Left lung (tissue), 10 donors: ENCODE results near the gene DYNLT2B. TPM values are rescaled to one million over a fixed set of nuclear protein-coding genes. Genes with fewer than 3 reads are reported as not detected.

Experiments
- ATAC-seq: fragments of 200-7000 bp; cut with Tn5 transposase; one replicate; pipeline ENCODE4 v1.9.1; 2020; ENCODE audit warnings: moderate library complexity
- DNase-seq, 4 donors: peaks; one replicate each; pipeline ENCODE4 v3.0.0-alpha.2; 2013 to 2020
- H3K27ac ChIP-seq, 2 donors: fragments of 200-600 bp; sonication (generic) in 1 of 2; one replicate each; pipeline versions ENCODE4 v1.5.0 to v1.8.0; 2020 to 2021
- H3K27me3 ChIP-seq, 2 donors: fragments of 200-600 bp; sonication (generic) in 1 of 2; one replicate each; pipeline versions ENCODE4 v1.5.0 to v1.8.0; 2020 to 2021
- H3K36me3 ChIP-seq, 2 donors: fragments of 200-600 bp; sonication (generic) in 1 of 2; one replicate each; pipeline versions ENCODE4 v1.5.0 to v1.8.0; 2020 to 2021
- H3K4me1 ChIP-seq, 2 donors: fragments of 200-600 bp; one replicate each; pipeline ENCODE4 v1.8.0; 2021
- H3K4me3 ChIP-seq, 2 donors: fragments of 200-600 bp; sonication (generic) in 1 of 2; one replicate each; pipeline versions ENCODE4 v1.5.0 to v1.8.0; 2020 to 2021; ENCODE audit warnings: mild to moderate bottlenecking in 1 of 2
- H3K9me3 ChIP-seq, 2 donors: fragments of 200-600 bp; sonication (generic) in 1 of 2; one replicate each; pipeline versions ENCODE4 v1.5.0 to v1.8.0; 2020 to 2021
- intact Hi-C, 2 donors: fragments of 100-400 bp; cut with DNase I; formaldehyde crosslinking; loops; one replicate each; pipeline versions ENCODE4 v1.11.2 to v1.14.2; 2022
- polyA plus RNA-seq, 6 donors: library from polyadenylated mRNA; unstranded; fragments of 120-200 nt; gene quantifications; one replicate each; pipeline ENCODE4 v1.2.1, GENCODE V29; 2013; ENCODE audit not compliant: insufficient read length in 6 of 6
- total RNA-seq, 2 donors: library from RNA; stranded (reverse); fragmentation: NEBNext Ultra II Directional; extraction: Animal tissue kit (Norgen Biotek cat#: 25700); gene quantifications; one replicate each; pipeline ENCODE4 v1.2.1, GENCODE V29; 2021
- TF ChIP-seq, protein P1 (sequence below), 2 donors: fragments of 200-600 bp; sonication (generic) in 1 of 2; IDR thresholded peaks; one replicate each; pipeline versions ENCODE4 v1.5.0 to v1.8.0; 2021; ENCODE audit warnings: antibody characterized with exemption in 2 of 2
- donor health status: DM: no; HTN: yes; CAD: no.
- donor health status: DM: no; HTN: no; CAD: no.

Gene DYNLT2B
- total and polyA plus RNA-seq, 8 donors, result 6.0 to 26.9 (median 25.7) TPM

DNA sequence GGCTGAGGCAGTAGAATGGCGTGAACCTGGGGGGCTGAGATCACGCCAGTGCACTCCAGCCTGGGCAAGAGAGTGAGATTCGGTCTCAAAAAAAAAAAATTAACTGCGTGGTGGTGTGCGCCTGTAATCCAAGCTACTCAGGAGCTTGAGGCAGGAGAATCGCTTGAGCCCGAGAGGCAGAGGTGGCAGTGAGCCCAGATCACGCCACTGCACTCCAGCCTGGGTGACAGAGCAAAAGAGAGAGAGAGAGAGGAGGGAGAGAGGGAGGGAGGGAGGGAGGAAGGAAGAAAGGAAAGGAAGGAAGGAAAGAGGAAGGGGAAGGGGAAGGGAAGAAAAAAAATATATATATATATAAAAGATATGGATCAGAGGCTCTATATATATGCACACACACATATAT lies 14.1 kb upstream of the DYNLT2B start:
- peaks cover 0 to 26% of the 10 kb centered on the region in 2 donors for H3K27me3 ChIP-seq
- no peak overlapping the region for H3K27ac ChIP-seq
- ATAC-seq (no peak), DNase-seq (no peak)
- H3K4me1 ChIP-seq, result peaks cover 0 to 6% of the 10 kb centered on the region in 2 donors
- no peak overlapping the region for H3K4me3 ChIP-seq
- intact Hi-C loops, result no loop called here
- H3K36me3 ChIP-seq, result no peaks in the 10 kb centered on the region
- TF ChIP-seq, protein P1, sequence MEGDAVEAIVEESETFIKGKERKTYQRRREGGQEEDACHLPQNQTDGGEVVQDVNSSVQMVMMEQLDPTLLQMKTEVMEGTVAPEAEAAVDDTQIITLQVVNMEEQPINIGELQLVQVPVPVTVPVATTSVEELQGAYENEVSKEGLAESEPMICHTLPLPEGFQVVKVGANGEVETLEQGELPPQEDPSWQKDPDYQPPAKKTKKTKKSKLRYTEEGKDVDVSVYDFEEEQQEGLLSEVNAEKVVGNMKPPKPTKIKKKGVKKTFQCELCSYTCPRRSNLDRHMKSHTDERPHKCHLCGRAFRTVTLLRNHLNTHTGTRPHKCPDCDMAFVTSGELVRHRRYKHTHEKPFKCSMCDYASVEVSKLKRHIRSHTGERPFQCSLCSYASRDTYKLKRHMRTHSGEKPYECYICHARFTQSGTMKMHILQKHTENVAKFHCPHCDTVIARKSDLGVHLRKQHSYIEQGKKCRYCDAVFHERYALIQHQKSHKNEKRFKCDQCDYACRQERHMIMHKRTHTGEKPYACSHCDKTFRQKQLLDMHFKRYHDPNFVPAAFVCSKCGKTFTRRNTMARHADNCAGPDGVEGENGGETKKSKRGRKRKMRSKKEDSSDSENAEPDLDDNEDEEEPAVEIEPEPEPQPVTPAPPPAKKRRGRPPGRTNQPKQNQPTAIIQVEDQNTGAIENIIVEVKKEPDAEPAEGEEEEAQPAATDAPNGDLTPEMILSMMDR (IDR thresholded peaks at IDR 0.05), result no peak
- no peaks in the 10 kb centered on the region for H3K9me3 ChIP-seq

DNA sequence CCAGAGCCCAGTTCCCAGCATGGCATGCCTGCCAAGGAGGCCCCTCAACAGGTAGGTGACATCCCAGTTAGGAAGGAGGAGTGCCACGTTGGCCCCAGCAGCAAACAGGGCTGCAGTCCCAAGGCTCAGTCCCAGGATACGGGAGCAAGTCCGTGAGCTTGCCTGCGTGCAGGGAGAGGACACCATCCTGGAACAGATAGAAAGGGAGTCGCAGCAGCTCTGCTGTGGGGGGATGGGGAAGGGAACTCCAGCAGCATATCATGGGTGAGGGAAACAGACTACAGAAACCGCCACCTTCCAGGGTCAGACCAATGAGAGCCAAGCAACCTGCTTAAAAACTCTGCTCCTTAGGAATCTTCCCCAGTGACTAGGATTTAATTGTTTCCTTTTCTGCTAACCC lies 9.4 kb upstream of the DYNLT2B start:
- Histone ChIP-seq H3K4me3 (no peak overlapping the region), H3K27ac (no peak overlapping the region), H3K27me3 (peaks cover 0 to 10% of the 10 kb centered on the region in 2 donors), H3K9me3 (no peaks in the 10 kb centered on the region), H3K4me1 (no peaks in the 10 kb centered on the region), H3K36me3 (no peaks in the 10 kb centered on the region)
- TF ChIP-seq, protein P1 (IDR thresholded peaks at IDR 0.05), result no peak
- ATAC-seq, result no peak
- DNase-seq, result no peak
- intact Hi-C loops, result no loop called here

DNA sequence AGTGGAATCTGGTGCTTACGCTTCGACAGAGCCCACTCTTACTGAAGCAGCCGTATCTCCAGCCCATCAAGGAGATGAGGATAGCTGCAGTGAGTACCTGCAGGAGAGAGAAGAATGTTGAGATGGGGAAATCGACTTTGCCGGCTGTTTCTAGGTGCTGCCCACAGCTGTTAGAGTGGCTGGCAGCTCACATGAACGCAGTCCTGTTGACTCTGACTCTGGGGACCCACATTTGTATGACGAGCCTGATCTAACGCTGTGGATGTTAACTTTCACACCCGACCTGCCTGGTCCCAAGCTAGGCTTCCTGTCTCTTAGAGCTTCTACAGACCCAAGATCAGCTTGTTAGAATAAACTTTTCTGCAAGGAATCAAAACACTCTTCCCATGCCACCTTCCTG lies 8.9 kb upstream of the DYNLT2B start:
- H3K9me3 ChIP-seq, result no peaks in the 10 kb centered on the region
- H3K4me1 ChIP-seq, result no peaks in the 10 kb centered on the region
- intact Hi-C loops, result no loop called here
- no peak overlapping the region for H3K27ac ChIP-seq
- H3K27me3 ChIP-seq, result peaks cover 0 to 10% of the 10 kb centered on the region in 2 donors
- DNase-seq (no peak), ATAC-seq (no peak)
- TF ChIP-seq, protein P1 (IDR thresholded peaks at IDR 0.05), result no peak
- H3K4me3 ChIP-seq, result no peak overlapping the region
- H3K36me3 ChIP-seq, result no peaks in the 10 kb centered on the region

DNA sequence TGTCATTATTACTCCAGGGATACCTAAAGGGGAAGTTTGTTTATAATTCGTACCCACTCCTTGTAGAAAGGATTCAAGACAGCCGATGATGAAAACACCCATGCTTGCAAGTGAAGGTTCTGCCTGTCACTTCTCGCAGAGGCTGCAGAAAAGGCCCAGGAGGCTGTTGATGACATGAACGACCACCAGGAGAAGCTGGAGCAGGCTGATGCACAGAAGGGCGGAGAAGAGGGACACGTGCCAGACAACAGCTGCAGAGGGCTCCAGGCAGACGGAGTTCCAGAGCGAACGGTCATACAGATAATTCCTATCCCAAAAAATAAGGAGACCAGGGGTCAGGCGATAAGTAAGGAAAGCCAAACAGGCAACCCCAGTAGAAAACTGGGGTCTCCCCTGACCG lies 5.7 kb upstream of the DYNLT2B start:
- Histone ChIP-seq H3K27ac (no peak overlapping the region), H3K4me1 (peaks cover 0 to 7% of the 10 kb centered on the region in 2 donors), H3K27me3 (peaks cover 0 to 2% of the 10 kb centered on the region in 2 donors), H3K4me3 (no peak overlapping the region), H3K36me3 (no peaks in the 10 kb centered on the region), H3K9me3 (no peaks in the 10 kb centered on the region)
- DNase-seq (peak in 2 of 4 donors; percentile 46 to 78), ATAC-seq (no peak)
- TF ChIP-seq, protein P1 (IDR thresholded peaks at IDR 0.05), result no peak
- intact Hi-C loops, result no loop called here

DNA sequence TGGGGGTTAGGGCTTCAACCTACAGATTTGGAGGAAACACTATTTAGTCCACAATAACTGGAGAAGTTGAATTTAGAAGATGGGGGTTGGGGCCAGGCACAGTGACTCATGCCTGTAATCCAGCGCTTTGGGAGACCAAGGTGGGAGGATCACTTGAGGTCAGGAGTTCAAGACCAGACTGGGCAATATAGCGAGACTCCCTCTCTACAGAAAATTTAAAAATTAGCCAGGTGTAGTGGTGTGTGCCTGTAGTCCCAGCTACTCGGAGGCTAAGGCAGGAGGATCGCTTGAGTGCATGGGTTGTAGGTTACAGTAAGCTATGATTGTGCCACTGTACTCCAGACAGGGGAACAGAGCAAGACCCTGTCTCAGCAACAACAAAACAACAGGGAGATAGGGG lies 5.0 kb upstream of the DYNLT2B start:
- Histone ChIP-seq H3K4me3 (no peak overlapping the region), H3K4me1 (peaks cover 0 to 8% of the 10 kb centered on the region in 2 donors), H3K9me3 (no peaks in the 10 kb centered on the region), H3K36me3 (no peaks in the 10 kb centered on the region), H3K27me3 (no peaks in the 10 kb centered on the region), H3K27ac (no peak overlapping the region)
- no peak for ATAC-seq
- intact Hi-C loops, result no loop called here
- TF ChIP-seq, protein P1 (IDR thresholded peaks at IDR 0.05), result no peak
- no peak for DNase-seq
